Kidney glomerular epithelial cell (primary cell): ENCODE results near the gene UAP1.
"Not testable (repeated sequence)": the region's sequence is repeated elsewhere in the genome, so short reads cannot be mapped to it uniquely, and the experiment has no call there.

ENCODE experiments used
- DNase-seq: peaks from one replicate; lab custom pipeline; 2025; lab: John Stamatoyannopoulos, UW

The UAP1 gene

GRCh38 chr1:162565460-162565859 lies 3.9 kb downstream of the UAP1 start:
- no peak for DNase-seq

GRCh38 chr1:162566870-162567269 lies 5.3 kb downstream of the UAP1 start:
- no peak for DNase-seq

- no peak for DNase-seq
Measured at GRCh38 chr1:162568802-162569201, 7.3 kb downstream of the UAP1 start.

- DNase-seq = no peak
Measured at GRCh38 chr1:162570718-162571117, 9.2 kb downstream of the UAP1 start.

- DNase-seq = not testable (repeated sequence)
Measured at GRCh38 chr1:162571121-162571520, 9.6 kb downstream of the UAP1 start.

GRCh38 chr1:162571696-162572095 lies 10.2 kb downstream of the UAP1 start:
- DNase-seq = no peak

GRCh38 chr1:162573136-162573535 lies 11.6 kb downstream of the UAP1 start:
- DNase-seq = no peak

GRCh38 chr1:162578071-162578700 lies 16.7 kb downstream of the UAP1 start:
- DNase-seq = no peak

- DNase-seq = no peak
Measured at GRCh38 chr1:162578936-162579335, 17.4 kb downstream of the UAP1 start.

GRCh38 chr1:162580308-162580707 lies 18.8 kb downstream of the UAP1 start:
- DNase-seq = no peak

GRCh38 chr1:162582901-162583300 lies 21.4 kb downstream of the UAP1 start:
- not testable (repeated sequence) for DNase-seq

GRCh38 chr1:162585101-162585500 lies 23.6 kb downstream of the UAP1 start:
- not testable (repeated sequence) for DNase-seq

- DNase-seq = no peak
Measured at GRCh38 chr1:162587347-162587746, 25.8 kb downstream of the UAP1 start.

- DNase-seq = no peak
Measured at GRCh38 chr1:162587761-162588260, 26.3 kb downstream of the UAP1 start.

GRCh38 chr1:162590101-162590500 lies 28.6 kb downstream of the UAP1 start:
- DNase-seq = no peak

- DNase-seq = no peak
Measured at GRCh38 chr1:162590686-162591085, 29.2 kb downstream of the UAP1 start.

- DNase-seq = no peak
Measured at GRCh38 chr1:162596514-162597170, 35.1 kb downstream of the UAP1 start.

GRCh38 chr1:162599451-162599850 lies 37.9 kb downstream of the UAP1 start:
- no peak for DNase-seq

GRCh38 chr1:162603117-162603516 lies 41.6 kb downstream of the UAP1 start:
- DNase-seq = not testable (repeated sequence)

- DNase-seq = peak; percentile 14
Measured at GRCh38 chr1:162605225-162605927, 43.9 kb downstream of the UAP1 start.

GRCh38 chr1:162609306-162609705 lies 47.8 kb downstream of the UAP1 start:
- DNase-seq = no peak

GRCh38 chr1:162612606-162613400 lies 51.3 kb downstream of the UAP1 start:
- DNase-seq = no peak
